Uterus (tissue), 2 donors: ENCODE data around the gene RFX8.

ENCODE experiments used
- POLR2A ChIP-seq, 2 donors: fragments of 450-650 bp; IDR thresholded peaks; one replicate each; pipeline ENCODE4 v1.6.1; 2016; ENCODE audit warnings: antibody characterized with exemption in 2 of 2, mild to moderate bottlenecking in 1 of 2, moderate library complexity in 1 of 2
- TF ChIP-seq, protein P1 (sequence below), 4 experiments: fragments of 200-600 bp in 2 of 4; fragments of 450-650 bp in 2 of 4; sonication (generic) in 2 of 4; IDR thresholded peaks; one replicate each; pipeline ENCODE4 v1.5.1; 2016 to 2019; ENCODE audit warnings: antibody characterized with exemption in 4 of 4, mild to moderate bottlenecking in 2 of 4, moderate library complexity in 1 of 4

DNA sequence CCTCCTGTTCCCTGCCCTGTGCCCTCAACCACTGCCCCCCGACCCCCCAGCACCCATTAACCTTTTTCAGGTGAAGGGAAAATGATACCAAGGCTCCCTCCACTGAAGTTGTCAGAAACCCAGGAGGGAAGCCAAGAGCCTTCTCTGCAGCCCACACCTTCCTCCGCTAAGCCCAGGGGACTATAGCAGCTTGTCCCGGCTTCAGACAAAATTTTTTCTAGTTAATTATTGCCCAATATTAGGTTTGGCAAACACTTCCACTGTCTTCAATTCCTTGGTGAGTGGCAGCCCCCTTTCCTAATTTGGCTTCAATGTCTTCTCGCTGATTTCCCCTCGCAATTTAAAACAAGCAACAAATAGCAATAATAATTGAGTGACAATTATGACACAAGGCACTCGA is 23.9 kb downstream of the RFX8 start:
- no peak for TF ChIP-seq POLR2A (IDR thresholded peaks at IDR 0.05)
- TF ChIP-seq, protein P1, sequence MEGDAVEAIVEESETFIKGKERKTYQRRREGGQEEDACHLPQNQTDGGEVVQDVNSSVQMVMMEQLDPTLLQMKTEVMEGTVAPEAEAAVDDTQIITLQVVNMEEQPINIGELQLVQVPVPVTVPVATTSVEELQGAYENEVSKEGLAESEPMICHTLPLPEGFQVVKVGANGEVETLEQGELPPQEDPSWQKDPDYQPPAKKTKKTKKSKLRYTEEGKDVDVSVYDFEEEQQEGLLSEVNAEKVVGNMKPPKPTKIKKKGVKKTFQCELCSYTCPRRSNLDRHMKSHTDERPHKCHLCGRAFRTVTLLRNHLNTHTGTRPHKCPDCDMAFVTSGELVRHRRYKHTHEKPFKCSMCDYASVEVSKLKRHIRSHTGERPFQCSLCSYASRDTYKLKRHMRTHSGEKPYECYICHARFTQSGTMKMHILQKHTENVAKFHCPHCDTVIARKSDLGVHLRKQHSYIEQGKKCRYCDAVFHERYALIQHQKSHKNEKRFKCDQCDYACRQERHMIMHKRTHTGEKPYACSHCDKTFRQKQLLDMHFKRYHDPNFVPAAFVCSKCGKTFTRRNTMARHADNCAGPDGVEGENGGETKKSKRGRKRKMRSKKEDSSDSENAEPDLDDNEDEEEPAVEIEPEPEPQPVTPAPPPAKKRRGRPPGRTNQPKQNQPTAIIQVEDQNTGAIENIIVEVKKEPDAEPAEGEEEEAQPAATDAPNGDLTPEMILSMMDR (IDR thresholded peaks at IDR 0.05): no peak
